HS-27A (cell line): ENCODE results near the gene DENND4C.
"Not testable (repeated sequence)": the region's sequence is repeated elsewhere in the genome, so short reads cannot be mapped to it uniquely, and the experiment has no call there.

Experiments
- DNase-seq: peaks from one replicate; pipeline ENCODE4 v3.0.0-alpha.2; 2012; ENCODE audit warnings: low read depth, missing footprints

DENND4C gene

GRCh38 chr9:19266778-19267384 lies 36.4 kb downstream of the DENND4C start:
- not testable (repeated sequence) for DNase-seq

GRCh38 chr9:19269582-19269981 lies 39.1 kb downstream of the DENND4C start:
- DNase-seq, result no peak

GRCh38 chr9:19270421-19270949 lies 40.0 kb downstream of the DENND4C start:
- DNase-seq, result no peak

- no peak for DNase-seq
Observed at GRCh38 chr9:19271081-19271480, 40.6 kb downstream of the DENND4C start.

GRCh38 chr9:19281801-19282200 lies 51.3 kb downstream of the DENND4C start:
- no peak for DNase-seq

GRCh38 chr9:19283072-19283710 lies 52.7 kb downstream of the DENND4C start:
- DNase-seq, result no peak

- DNase-seq, result no peak
Observed at GRCh38 chr9:19284729-19285128, 54.2 kb downstream of the DENND4C start.

GRCh38 chr9:19286634-19287188 lies 56.2 kb downstream of the DENND4C start:
- DNase-seq, result peak; percentile 12

GRCh38 chr9:19288081-19288480 lies 57.6 kb downstream of the DENND4C start:
- no peak for DNase-seq

GRCh38 chr9:19290103-19290502 lies 59.6 kb downstream of the DENND4C start:
- no peak for DNase-seq

- no peak for DNase-seq
Observed at GRCh38 chr9:19294219-19294618, 63.7 kb downstream of the DENND4C start.

GRCh38 chr9:19298436-19299000 lies 68.0 kb downstream of the DENND4C start:
- DNase-seq, result no peak

- no peak for DNase-seq
Observed at GRCh38 chr9:19303216-19303615, 72.7 kb downstream of the DENND4C start.

- DNase-seq, result no peak
Observed at GRCh38 chr9:19306568-19306967, 76.1 kb downstream of the DENND4C start.

- DNase-seq, result no peak
Observed at GRCh38 chr9:19310246-19310645, 79.8 kb downstream of the DENND4C start.

- no peak for DNase-seq
Observed at GRCh38 chr9:19313573-19313972, 83.1 kb downstream of the DENND4C start.

GRCh38 chr9:19320495-19320894 lies 90.0 kb downstream of the DENND4C start:
- DNase-seq, result no peak

- DNase-seq, result no peak
Observed at GRCh38 chr9:19331877-19332276, 101.4 kb downstream of the DENND4C start.

- no peak for DNase-seq
Observed at GRCh38 chr9:19336166-19336565, 105.7 kb downstream of the DENND4C start.

- DNase-seq, result no peak
Observed at GRCh38 chr9:19342947-19343346, 112.5 kb downstream of the DENND4C start.

- no peak for DNase-seq
Observed at GRCh38 chr9:19358701-19359100, 128.2 kb downstream of the DENND4C start.

- no peak for DNase-seq
Observed at GRCh38 chr9:19369107-19369506, 138.6 kb downstream of the DENND4C start.

GRCh38 chr9:19371942-19372341 lies 141.4 kb downstream of the DENND4C start:
- DNase-seq, result no peak
